Thyroid gland (tissue), 4 donors: Measurements from ENCODE around the gene WDPCP. TPM values are rescaled to one million over a fixed set of nuclear protein-coding genes. Genes with fewer than 3 reads are reported as not detected.

Source experiments
- DNase-seq, 2 donors: peaks; one replicate each; pipeline ENCODE4 v3.0.0-alpha.2; 2019
- H3K27ac ChIP-seq, 3 donors: fragments of 200-600 bp; sonication (generic); 1 replicate in 2 of 3; 2 replicates in 1 of 3; pipeline ENCODE4 v1.5.1; 2016 to 2019; ENCODE audit warnings: mild to moderate bottlenecking in 1 of 3, moderate library complexity in 1 of 3
- H3K27me3 ChIP-seq: fragments of 200-600 bp; sonication (generic); one replicate; pipeline ENCODE4 v1.5.1; 2019
- H3K36me3 ChIP-seq, 2 donors: fragments of 200-600 bp; sonication (generic); one replicate each; pipeline ENCODE4 v1.5.1; 2016 to 2019
- H3K4me1 ChIP-seq, 2 donors: fragments of 200-600 bp; sonication (generic); one replicate each; pipeline ENCODE4 v1.5.1; 2017 to 2019
- H3K4me3 ChIP-seq, 3 donors: fragments of 200-600 bp; sonication (generic); replicated peaks in 1 of 3; 1 replicate in 2 of 3; 2 replicates in 1 of 3; pipeline ENCODE4 v1.5.1; 2016; ENCODE audit warnings: mild to moderate bottlenecking in 1 of 3
- H3K9me3 ChIP-seq: fragments of 200-600 bp; sonication (generic); one replicate; pipeline ENCODE4 v1.5.1; 2017
- POLR2A ChIP-seq, 2 donors: fragments of 450-650 bp; IDR thresholded peaks; one replicate each; pipeline ENCODE4 v1.6.1; 2017; ENCODE audit warnings: antibody characterized with exemption in 2 of 2, mild to moderate bottlenecking in 2 of 2, moderate library complexity in 1 of 2
- WGBS, 2 donors: methylation state at CpG; one replicate each; pipeline ENCODE4 v1.1.5; 2017; 5-methylcytosine and 5-hydroxymethylcytosine counted together
- intact Hi-C: fragments of 100-400 bp; cut with DNase I; formaldehyde crosslinking; loops from one replicate; pipeline ENCODE4 v1.15.1; 2023
- total RNA-seq, 4 donors: library from RNA; depleted of rRNA; stranded (reverse); fragments of >200 nt; gene quantifications; one replicate each; pipeline ENCODE4 v1.2.3, GENCODE V29; 2016
- TF ChIP-seq, protein P1 (sequence below), 6 experiments: fragments of 200-600 bp in 3 of 6; fragments of 450-650 bp in 3 of 6; sonication (generic) in 3 of 6; IDR thresholded peaks; one replicate each; pipeline ENCODE4 v1.5.1; 2016 to 2019; ENCODE audit warnings: antibody characterized with exemption in 6 of 6, mild to moderate bottlenecking in 2 of 6, inconsistent platforms in 1 of 6, moderate library complexity in 1 of 6

The WDPCP gene
- total RNA-seq, 4 donors from 2014 or later = 18.3 to 33.1 (median 22.0) TPM

DNA sequence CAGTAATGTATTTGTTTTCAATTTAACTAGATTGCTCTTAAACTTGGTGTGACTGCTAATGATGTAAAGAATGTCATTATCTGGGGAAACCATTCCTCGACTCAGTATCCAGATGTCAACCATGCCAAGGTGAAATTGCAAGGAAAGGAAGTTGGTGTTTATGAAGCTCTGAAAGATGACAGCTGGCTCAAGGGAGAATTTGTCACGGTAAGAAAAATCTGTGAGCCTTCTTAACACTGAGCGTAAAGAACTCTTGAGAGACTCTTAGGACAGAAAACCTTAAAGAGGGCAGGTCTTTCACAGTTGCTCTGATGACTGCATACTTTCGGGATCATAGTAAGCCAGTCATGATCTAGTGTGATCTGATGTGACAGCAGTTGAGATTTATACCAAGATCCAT, 16.4 kb upstream of the WDPCP start:
- Histone ChIP-seq H3K27me3 (no peaks in the 10 kb centered on the region), H3K4me1 (peaks cover 0 to 7% of the 10 kb centered on the region in 2 donors), H3K4me3 (no peak overlapping the region), H3K27ac (no peak overlapping the region), H3K36me3 (peaks cover 37 to 43% of the 10 kb centered on the region in 2 donors), H3K9me3 (no peaks in the 10 kb centered on the region)
- WGBS, 2 donors = 81 to 85% methylated on average over 4 of the region's 4 CpGs
- intact Hi-C loops = no loop called here
- DNase-seq = no peak
- no peak for TF ChIP-seq POLR2A (IDR thresholded peaks at IDR 0.05)
- TF ChIP-seq, protein P1, sequence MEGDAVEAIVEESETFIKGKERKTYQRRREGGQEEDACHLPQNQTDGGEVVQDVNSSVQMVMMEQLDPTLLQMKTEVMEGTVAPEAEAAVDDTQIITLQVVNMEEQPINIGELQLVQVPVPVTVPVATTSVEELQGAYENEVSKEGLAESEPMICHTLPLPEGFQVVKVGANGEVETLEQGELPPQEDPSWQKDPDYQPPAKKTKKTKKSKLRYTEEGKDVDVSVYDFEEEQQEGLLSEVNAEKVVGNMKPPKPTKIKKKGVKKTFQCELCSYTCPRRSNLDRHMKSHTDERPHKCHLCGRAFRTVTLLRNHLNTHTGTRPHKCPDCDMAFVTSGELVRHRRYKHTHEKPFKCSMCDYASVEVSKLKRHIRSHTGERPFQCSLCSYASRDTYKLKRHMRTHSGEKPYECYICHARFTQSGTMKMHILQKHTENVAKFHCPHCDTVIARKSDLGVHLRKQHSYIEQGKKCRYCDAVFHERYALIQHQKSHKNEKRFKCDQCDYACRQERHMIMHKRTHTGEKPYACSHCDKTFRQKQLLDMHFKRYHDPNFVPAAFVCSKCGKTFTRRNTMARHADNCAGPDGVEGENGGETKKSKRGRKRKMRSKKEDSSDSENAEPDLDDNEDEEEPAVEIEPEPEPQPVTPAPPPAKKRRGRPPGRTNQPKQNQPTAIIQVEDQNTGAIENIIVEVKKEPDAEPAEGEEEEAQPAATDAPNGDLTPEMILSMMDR (IDR thresholded peaks at IDR 0.05) = no peak

DNA sequence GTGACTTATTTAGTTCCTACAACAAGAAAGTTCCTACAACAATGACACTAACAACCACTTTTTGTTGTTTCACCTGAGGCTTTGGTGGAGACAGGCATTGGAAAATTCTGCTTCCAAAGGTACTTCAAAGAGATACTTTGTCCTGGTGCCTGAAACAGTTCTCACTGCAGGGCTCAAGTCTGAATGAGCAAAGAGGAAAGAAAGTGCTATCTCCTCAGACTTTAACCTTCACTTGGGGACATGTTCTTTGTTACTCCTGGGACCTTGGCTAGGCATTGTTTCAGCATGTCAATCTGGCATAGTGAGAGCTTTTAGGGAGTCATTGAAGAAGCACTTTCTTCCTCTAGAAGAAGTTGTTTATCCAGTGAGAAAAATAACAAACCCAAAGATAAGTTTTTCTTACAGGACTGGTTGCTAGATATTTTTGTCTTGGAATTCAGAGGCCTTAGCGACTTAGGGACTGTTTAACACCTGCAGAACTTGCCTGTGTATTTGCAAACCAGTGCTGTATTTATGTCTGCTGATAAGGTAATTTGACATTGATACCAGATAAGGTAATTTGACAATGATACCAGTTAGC, 12.7 kb upstream of the WDPCP start:
- no peak overlapping the region for H3K4me3 ChIP-seq
- TF ChIP-seq, protein P1 (IDR thresholded peaks at IDR 0.05) = no peak
- no peak for TF ChIP-seq POLR2A (IDR thresholded peaks at IDR 0.05)
- 27 to 41% methylated on average over 1 of the region's 1 CpG for WGBS, 2 donors
- intact Hi-C loops = no loop called here
- DNase-seq = no peak
- no peaks in the 10 kb centered on the region for H3K27me3 ChIP-seq
- peak overlapping the region in 1 of 3 donors; percentile 33 for H3K27ac ChIP-seq
- H3K36me3 ChIP-seq = peaks cover 25 to 33% of the 10 kb centered on the region in 2 donors
- no peaks in the 10 kb centered on the region for H3K9me3 ChIP-seq
- H3K4me1 ChIP-seq = peaks cover 0 to 7% of the 10 kb centered on the region in 2 donors

DNA sequence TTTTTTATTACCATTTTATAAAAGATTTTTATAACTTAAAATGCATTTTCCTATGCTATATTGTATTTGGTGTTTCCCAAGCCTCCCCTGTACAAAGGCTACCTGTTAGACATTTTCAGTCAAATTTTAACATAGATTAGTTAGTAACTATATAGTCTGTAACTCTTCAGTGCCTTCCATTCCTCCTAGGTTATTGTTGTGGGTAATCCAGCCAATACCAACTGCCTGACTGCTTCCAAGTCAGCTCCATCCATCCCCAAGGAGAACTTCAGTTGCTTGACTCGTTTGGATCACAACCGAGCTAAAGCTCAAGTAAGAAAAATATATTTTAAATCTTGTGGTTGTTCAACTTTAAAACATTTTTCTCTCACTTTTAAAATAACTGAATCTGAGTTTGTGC, 10.7 kb upstream of the WDPCP start:
- Histone ChIP-seq H3K36me3 (peaks cover 10 to 18% of the 10 kb centered on the region in 2 donors), H3K4me1 (peaks cover 0 to 7% of the 10 kb centered on the region in 2 donors), H3K27me3 (no peaks in the 10 kb centered on the region), H3K9me3 (no peaks in the 10 kb centered on the region), H3K4me3 (no peak overlapping the region), H3K27ac (no peak overlapping the region)
- 84 to 86% methylated on average over 2 of the region's 2 CpGs for WGBS, 2 donors
- DNase-seq = no peak
- intact Hi-C loops = no loop called here
- TF ChIP-seq POLR2A (IDR thresholded peaks at IDR 0.05) = no peak
- TF ChIP-seq, protein P1 (IDR thresholded peaks at IDR 0.05) = no peak

DNA sequence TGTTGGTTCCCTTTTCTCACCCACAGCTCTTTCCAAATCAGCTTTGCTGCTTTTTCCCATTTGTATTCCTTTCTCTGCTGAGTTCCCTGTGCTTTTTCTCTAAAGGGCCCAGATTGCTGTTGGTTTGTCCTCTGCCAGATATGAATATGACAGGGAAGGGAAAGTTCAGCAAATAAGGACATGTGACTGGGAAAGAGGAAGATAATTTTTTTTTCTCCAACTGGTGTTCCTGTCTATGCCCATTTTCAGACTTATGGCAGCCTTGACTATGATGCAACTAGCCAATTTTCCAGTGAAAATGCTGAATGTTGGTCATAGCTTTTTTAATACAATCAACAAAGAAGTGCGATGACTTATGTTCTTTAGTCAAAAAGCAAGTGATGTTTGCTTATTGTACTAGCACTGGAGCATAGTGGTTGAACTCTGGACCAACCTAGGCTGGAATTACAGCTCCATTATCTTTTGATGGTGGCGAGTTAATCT, 8.2 kb upstream of the WDPCP start:
- TF ChIP-seq, protein P1 (IDR thresholded peaks at IDR 0.05) = no peak
- no peak for TF ChIP-seq POLR2A (IDR thresholded peaks at IDR 0.05)
- H3K36me3 ChIP-seq = peaks cover 6 to 9% of the 10 kb centered on the region in 2 donors
- peaks cover 0 to 7% of the 10 kb centered on the region in 2 donors for H3K4me1 ChIP-seq
- no peak for DNase-seq
- intact Hi-C loops = no loop called here
- 97 to 98% methylated on average over 2 of the region's 2 CpGs for WGBS, 2 donors
- no peaks in the 10 kb centered on the region for H3K9me3 ChIP-seq
- no peak overlapping the region for H3K4me3 ChIP-seq
- H3K27ac ChIP-seq = no peak overlapping the region
- H3K27me3 ChIP-seq = no peaks in the 10 kb centered on the region

DNA sequence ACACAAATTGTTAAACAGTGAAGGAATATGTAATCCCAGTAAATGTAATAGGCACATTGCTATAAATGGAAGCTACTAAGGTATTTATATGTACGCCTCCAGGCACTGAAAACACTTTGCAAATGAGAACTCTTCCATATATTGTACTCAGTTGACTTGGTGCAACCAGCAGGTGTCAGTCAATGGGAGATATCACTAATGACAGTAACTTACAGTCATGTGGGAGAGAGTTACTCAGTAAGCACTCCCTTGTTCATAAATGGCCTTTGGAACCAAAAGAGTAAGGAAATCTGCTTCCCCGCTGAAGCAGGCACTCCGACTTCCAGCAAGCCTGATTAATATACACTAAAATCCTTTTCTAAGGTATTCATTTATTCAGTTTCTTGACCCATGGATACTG, 6.4 kb upstream of the WDPCP start:
- 96% methylated on average over 3 of the region's 3 CpGs for WGBS, 2 donors
- Histone ChIP-seq H3K27me3 (no peaks in the 10 kb centered on the region), H3K27ac (no peak overlapping the region), H3K4me3 (no peak overlapping the region), H3K9me3 (no peaks in the 10 kb centered on the region), H3K4me1 (peaks cover 7 to 10% of the 10 kb centered on the region in 2 donors), H3K36me3 (peaks cover 6 to 9% of the 10 kb centered on the region in 2 donors)
- intact Hi-C loops = no loop called here
- TF ChIP-seq, protein P1 (IDR thresholded peaks at IDR 0.05) = no peak
- TF ChIP-seq POLR2A (IDR thresholded peaks at IDR 0.05) = no peak
- no peak for DNase-seq
